ENCODE data around the gene PCDHGB5. TPM values are rescaled to one million over a fixed set of nuclear protein-coding genes. Genes with fewer than 3 reads are reported as not detected.
A peak's percentile ranks its signal among the peaks of the same experiment; 100 is the strongest.

PCDHGB5 gene
- total and polyA plus RNA-seq, 2 donors (not counting 3 experiments of a cell fraction or from before 2014, with no cell fraction given), result 10.1 to 14.4 TPM

DNA sequence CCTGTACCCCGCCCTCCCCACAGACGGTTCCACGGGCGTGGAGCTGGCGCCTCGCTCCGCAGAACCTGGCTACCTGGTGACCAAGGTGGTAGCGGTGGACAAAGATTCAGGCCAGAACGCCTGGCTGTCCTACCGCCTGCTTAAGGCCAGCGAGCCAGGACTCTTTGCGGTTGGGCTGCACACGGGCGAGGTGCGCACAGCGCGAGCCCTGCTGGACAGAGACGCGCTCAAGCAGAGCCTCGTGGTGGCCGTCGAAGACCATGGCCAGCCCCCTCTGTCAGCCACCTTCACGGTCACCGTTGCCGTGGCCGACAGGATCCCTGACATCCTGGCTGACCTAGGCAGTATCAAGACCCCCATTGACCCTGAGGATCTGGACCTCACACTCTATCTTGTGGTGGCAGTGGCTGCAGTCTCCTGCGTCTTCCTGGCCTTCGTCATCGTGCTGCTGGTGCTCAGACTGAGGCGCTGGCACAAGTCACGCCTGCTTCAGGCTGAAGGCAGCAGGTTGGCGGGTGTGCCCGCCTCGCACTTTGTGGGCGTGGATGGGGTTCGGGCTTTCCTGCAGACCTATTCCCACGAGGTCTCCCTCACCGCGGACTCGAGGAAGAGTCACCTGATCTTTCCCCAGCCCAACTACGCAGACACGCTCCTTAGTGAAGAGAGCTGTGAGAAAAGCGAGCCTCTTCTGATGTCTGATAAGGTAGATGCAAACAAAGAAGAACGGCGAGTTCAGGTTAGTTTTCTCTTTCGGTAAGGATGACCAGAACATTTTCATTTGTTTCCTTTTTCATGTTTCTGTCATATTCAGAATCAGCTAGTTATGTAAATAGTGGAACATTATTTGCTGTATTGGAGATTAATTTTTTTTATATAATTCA lies 31.5 kb upstream of the PCDHGB5 start:
- BruUV-seq (replicated peaks), result no TSS peak
- no peaks in the 10 kb centered on the region for H3K36me3 ChIP-seq (ENCODE audit: control insufficient read depth in 2 of 2, extremely low read depth in 1 of 2, insufficient read depth in 2 of 2, low read length in 2 of 2)
- DNase-seq (ENCODE audit: low read depth, low spot score) (no peak), FAIRE-seq (no peak)
- ChIA-PET POLR2A (no interaction called here), CTCF (interaction anchor here (0.8 to 1.3 kb wide), 2 partner anchors 22 to 36 kb away, joined by 3 read pairs; partner anchors contain the start of genes PCDHGA1 and PCDHGA3)
- no peak overlapping the region for H3K27ac ChIP-seq (ENCODE audit: insufficient read depth, low read depth, low read length)
- peaks cover 2% of the 10 kb centered on the region for H3K9me3 ChIP-seq (replicated peaks; ENCODE audit: control insufficient read depth, insufficient read depth, low read length)
- no peak overlapping the region for H2AFZ ChIP-seq (ENCODE audit: low read depth, low read length)
- no peaks in the 10 kb centered on the region for H3K79me2 ChIP-seq (ENCODE audit: control insufficient read depth, insufficient read depth, low read length)
- intact Hi-C loops (cut with micrococcal nuclease) (no loop called here), dilution Hi-C loops (cut with MboI; ENCODE audit: extremely low pct_ligation_motif_present, low sequenced_read_pairs) (no loop called here)
- no peaks in the 10 kb centered on the region for H3K9me1 ChIP-seq (replicated peaks; ENCODE audit: control insufficient read depth, extremely low read depth, insufficient read depth, low read length)
- no peaks in the 10 kb centered on the region for H4K20me1 ChIP-seq (replicated peaks; ENCODE audit: control insufficient read depth, extremely low read depth, insufficient read depth, low read length)
- H3K27me3 ChIP-seq (ENCODE audit: control insufficient read depth in 2 of 2, insufficient read depth in 2 of 2, low read length in 2 of 2), result peaks cover 52 to 90% of the 10 kb centered on the region in 2 experiments
- no peaks in the 10 kb centered on the region for H3K4me1 ChIP-seq (ENCODE audit: control insufficient read depth, extremely low read depth, insufficient read depth, low read length)
- no peak overlapping the region for H3K4me2 ChIP-seq (ENCODE audit: insufficient read depth, low read length)
- no peak overlapping the region for H3K4me3 ChIP-seq (replicated peaks in 1 of 3; ENCODE audit: insufficient read depth in 1 of 3, low read depth in 1 of 3, low read length in 3 of 3)
- peak; percentile 39 for TF ChIP-seq EZH2 (IDR thresholded peaks at IDR 0.05; ENCODE audit: borderline replicate concordance, low read depth, low read length, severe bottlenecking)
- no peak for TF ChIP-seq POLR2AphosphoS5 (IDR thresholded peaks at IDR 0.05; ENCODE audit: insufficient read depth, low read depth, low read length)
- H3K9ac ChIP-seq (replicated peaks; ENCODE audit: extremely low read depth, insufficient read depth, low read length), result no peak overlapping the region

DNA sequence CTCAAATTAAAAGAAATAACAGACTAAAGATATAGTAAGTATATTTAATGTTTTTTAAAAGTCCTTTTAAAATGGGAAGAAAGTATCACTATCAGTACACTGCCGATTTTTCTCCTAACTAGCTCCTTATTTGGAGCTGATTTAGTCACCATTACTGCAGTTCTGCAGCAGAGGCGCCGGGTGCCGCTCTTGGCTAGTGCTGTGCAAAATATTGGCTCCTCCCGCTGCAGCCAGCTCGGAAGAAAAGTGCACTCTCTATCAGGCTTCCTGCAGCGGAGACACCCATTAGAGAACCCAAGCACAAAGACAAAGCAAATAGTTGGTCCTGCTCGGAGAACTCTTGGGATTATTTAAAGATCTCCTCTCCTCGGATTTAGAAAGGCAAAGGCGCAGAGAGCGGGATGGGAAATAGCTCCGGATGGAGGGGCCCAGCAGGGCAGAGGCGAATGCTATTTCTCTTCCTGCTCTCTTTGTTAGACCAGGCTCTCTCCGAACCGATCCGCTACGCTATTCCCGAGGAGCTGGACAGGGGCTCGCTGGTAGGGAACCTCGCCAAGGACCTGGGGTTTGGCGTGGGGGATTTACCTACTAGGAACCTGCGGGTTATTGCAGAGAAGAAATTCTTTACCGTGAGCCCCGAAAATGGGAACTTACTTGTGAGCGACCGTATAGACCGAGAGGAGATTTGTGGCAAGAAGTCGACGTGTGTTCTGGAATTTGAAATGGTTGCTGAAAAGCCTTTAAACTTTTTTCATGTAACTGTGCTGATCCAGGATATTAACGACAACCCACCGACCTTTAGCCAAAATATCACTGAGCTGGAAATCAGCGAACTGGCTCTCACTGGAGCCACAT lies 27.5 kb upstream of the PCDHGB5 start, which contains the start of gene PCDHGB3:
TSS of gene PCDHGB3 (plus strand) at position 249 of the 855 bp plus-strand sequence. CDS start at position 402, 153 bp downstream.
- TF ChIP-seq POLR2A (IDR thresholded peaks at IDR 0.05; ENCODE audit: low read depth, low read length) (no peak), GATA2 (IDR thresholded peaks at IDR 0.05; ENCODE audit: insufficient read depth, insufficient read length, low read depth, low read length) (no peak), EZH2 (IDR thresholded peaks at IDR 0.05; ENCODE audit: borderline replicate concordance, low read depth, low read length, severe bottlenecking) (no peak), FOS (IDR thresholded peaks at IDR 0.05; ENCODE audit: borderline replicate concordance, insufficient read depth, low read length) (no peak), POLR2AphosphoS5 (IDR thresholded peaks at IDR 0.05; ENCODE audit: insufficient read depth, low read depth, low read length) (no peak), MYC (IDR thresholded peaks at IDR 0.05; ENCODE audit: low read depth, low read length) (no peak)
- TF ChIP-seq, protein P1, sequence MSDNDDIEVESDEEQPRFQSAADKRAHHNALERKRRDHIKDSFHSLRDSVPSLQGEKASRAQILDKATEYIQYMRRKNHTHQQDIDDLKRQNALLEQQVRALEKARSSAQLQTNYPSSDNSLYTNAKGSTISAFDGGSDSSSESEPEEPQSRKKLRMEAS (IDR thresholded peaks at IDR 0.05; ENCODE audit: insufficient read depth, insufficient read length), result no peak
- TF ChIP-seq, protein P2, sequence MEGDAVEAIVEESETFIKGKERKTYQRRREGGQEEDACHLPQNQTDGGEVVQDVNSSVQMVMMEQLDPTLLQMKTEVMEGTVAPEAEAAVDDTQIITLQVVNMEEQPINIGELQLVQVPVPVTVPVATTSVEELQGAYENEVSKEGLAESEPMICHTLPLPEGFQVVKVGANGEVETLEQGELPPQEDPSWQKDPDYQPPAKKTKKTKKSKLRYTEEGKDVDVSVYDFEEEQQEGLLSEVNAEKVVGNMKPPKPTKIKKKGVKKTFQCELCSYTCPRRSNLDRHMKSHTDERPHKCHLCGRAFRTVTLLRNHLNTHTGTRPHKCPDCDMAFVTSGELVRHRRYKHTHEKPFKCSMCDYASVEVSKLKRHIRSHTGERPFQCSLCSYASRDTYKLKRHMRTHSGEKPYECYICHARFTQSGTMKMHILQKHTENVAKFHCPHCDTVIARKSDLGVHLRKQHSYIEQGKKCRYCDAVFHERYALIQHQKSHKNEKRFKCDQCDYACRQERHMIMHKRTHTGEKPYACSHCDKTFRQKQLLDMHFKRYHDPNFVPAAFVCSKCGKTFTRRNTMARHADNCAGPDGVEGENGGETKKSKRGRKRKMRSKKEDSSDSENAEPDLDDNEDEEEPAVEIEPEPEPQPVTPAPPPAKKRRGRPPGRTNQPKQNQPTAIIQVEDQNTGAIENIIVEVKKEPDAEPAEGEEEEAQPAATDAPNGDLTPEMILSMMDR (IDR thresholded peaks at IDR 0.05; ENCODE audit: extremely low read depth in 1 of 2, insufficient read depth in 1 of 2, low read depth in 1 of 2, low read length in 2 of 2), result peak in 1 of 2 donors; percentile 24
- POLR2A ChIA-PET, result no interaction called here
- Histone ChIP-seq H3K27me3 (ENCODE audit: control insufficient read depth in 2 of 2, insufficient read depth in 2 of 2, low read length in 2 of 2) (peaks cover 40 to 91% of the 10 kb centered on the region in 2 experiments), H3K27ac (ENCODE audit: insufficient read depth, low read depth, low read length) (no peak within 1 kb of the TSS), H3K36me3 (ENCODE audit: control insufficient read depth in 2 of 2, extremely low read depth in 1 of 2, insufficient read depth in 2 of 2, low read length in 2 of 2) (no peaks in the 10 kb centered on the region), H2AFZ (ENCODE audit: low read depth, low read length) (no peak within 1 kb of the TSS), H4K20me1 (replicated peaks; ENCODE audit: control insufficient read depth, extremely low read depth, insufficient read depth, low read length) (no peaks in the 10 kb centered on the region), H3K9me1 (replicated peaks; ENCODE audit: control insufficient read depth, extremely low read depth, insufficient read depth, low read length) (no peaks in the 10 kb centered on the region), H3K9me3 (replicated peaks; ENCODE audit: control insufficient read depth, insufficient read depth, low read length) (peaks cover under 1% of the 10 kb centered on the region), H3K9ac (replicated peaks; ENCODE audit: extremely low read depth, insufficient read depth, low read length) (no peak within 1 kb of the TSS), H3K79me2 (ENCODE audit: control insufficient read depth, insufficient read depth, low read length) (no peaks in the 10 kb centered on the region), H3K4me1 (ENCODE audit: control insufficient read depth, extremely low read depth, insufficient read depth, low read length) (no peaks in the 10 kb centered on the region), H3K4me2 (ENCODE audit: insufficient read depth, low read length) (peak within 1 kb of the TSS; percentile 45), H3K4me3 (replicated peaks in 1 of 3; ENCODE audit: insufficient read depth in 1 of 3, low read depth in 1 of 3, low read length in 3 of 3) (peak within 1 kb of the TSS in 1 of 3 experiments; percentile 23)
- dilution Hi-C loops (cut with MboI; ENCODE audit: extremely low pct_ligation_motif_present, low sequenced_read_pairs), result no loop called here
- DNase-seq (ENCODE audit: low read depth, low spot score) (peak; percentile 40), FAIRE-seq (no peak)
- CTCF ChIA-PET, result interaction anchor here (0.5 to 3.5 kb wide), 35 partner anchors 10 to 249 kb away, joined by 3 to 57 read pairs (median 5); partner anchors contain the start of genes DIAPH1, PCDHB14, PCDHB15 and PCDHGA1
- intact Hi-C loops (cut with micrococcal nuclease), result loop anchor here (1.0 to 5.0 kb wide), 2 partner anchors 52 to 191 kb away; partner anchors contain the start of gene PCDHGA11
- TSS peak; percentile 11 for BruUV-seq (replicated peaks)
